GM12878 (cell line): ENCODE results near the gene FDPS. TPM values are rescaled to one million over a fixed set of nuclear protein-coding genes. Genes with fewer than 3 reads are reported as not detected.

ENCODE experiments used
- ATAC-seq: fragments of 200-7000 bp; cut with Tn5 transposase; 3 replicates; pipeline ENCODE4 v1.9.1; 2020; ENCODE audit warnings: mild to moderate bottlenecking, moderate library complexity
- BruUV-seq: library from RNA; stranded (reverse); fragments of 400-500 nt; replicated peaks from 2 replicates; lab custom pipeline; 2021; lab: Mats Ljungman, UMichigan
- CTCF ChIA-PET: fragments of 300-600 bp; sonication (Branson Sonifier 250); formaldehyde crosslinking; extraction: SDS; loops from one replicate; lab custom pipeline; 2021; ENCODE audit warnings: inconsistent platforms; lab: Yijun Ruan, JAX
- POLR2A ChIA-PET: fragments of 350-600 bp; formaldehyde crosslinking; extraction: SDS; loops from one replicate; lab custom pipeline; 2021; ENCODE audit warnings: inconsistent platforms; lab: Charles Lee
- RAD21 ChIA-PET: fragments of 300-600 bp; sonication (Branson Sonifier 250); formaldehyde crosslinking; loops from one replicate; lab custom pipeline; 2023; ENCODE audit warnings: antibody characterized with exemption; ENCODE audit not compliant: unreplicated experiment; lab: Charles Lee
- SMC1A ChIA-PET: fragments of 300-600 bp; sonication (Branson Sonifier 250); formaldehyde crosslinking; loops from one replicate; lab custom pipeline; 2023; ENCODE audit not compliant: unreplicated experiment, uncharacterized antibody; lab: Charles Lee
- DNase-seq: peaks from one replicate; pipeline ENCODE4 v3.0.0-alpha.2; 2011; ENCODE audit warnings: low read depth, low spot score
- FAIRE-seq: peaks from 3 replicates; lab custom pipeline; 2011; peaks lifted over from hg19 to GRCh38; lab: Jason Lieb, UNC
- H2AFZ ChIP-seq: 2 replicates; pipeline ENCODE4 v1.6.0; 2011; ENCODE audit warnings: low read depth, low read length, control low read depth; ENCODE audit not compliant: control insufficient read depth
- H3K27ac ChIP-seq: 2 replicates; pipeline ENCODE4 v1.5.1; 2011; ENCODE audit warnings: control low read depth; ENCODE audit not compliant: control insufficient read depth, insufficient read depth
- H3K27me3 ChIP-seq, 2 experiments: replicated peaks in 1 of 2; 2 replicates each; pipeline versions ENCODE4 v1.6.0 to v1.6.1; 2011; ENCODE audit warnings: low read length in 1 of 2; ENCODE audit not compliant: control insufficient read depth in 2 of 2, insufficient read depth in 2 of 2
- H3K36me3 ChIP-seq, 2 experiments: 2 replicates each; pipeline ENCODE4 v1.5.1; 2011; ENCODE audit warnings: low read length in 1 of 2; ENCODE audit not compliant: control insufficient read depth in 2 of 2, insufficient read depth in 2 of 2
- H3K4me1 ChIP-seq: 2 replicates; pipeline ENCODE4 v1.6.1; 2011; ENCODE audit warnings: mild to moderate bottlenecking, low read length, moderate library complexity, mixed read lengths; ENCODE audit not compliant: control insufficient read depth, insufficient read depth
- H3K4me2 ChIP-seq: 2 replicates; pipeline ENCODE4 v1.6.0; 2011; ENCODE audit warnings: control low read depth; ENCODE audit not compliant: control insufficient read depth, insufficient read depth
- H3K4me3 ChIP-seq: fragments of 200-600 bp; sonication (generic); 2 replicates; pipeline ENCODE4 v1.5.1; 2016
- H3K79me2 ChIP-seq: 2 replicates; pipeline ENCODE4 v1.6.0; 2011; ENCODE audit warnings: low read length; ENCODE audit not compliant: control insufficient read depth, insufficient read depth
- H3K9ac ChIP-seq: 2 replicates; pipeline ENCODE4 v1.8.0; 2011; ENCODE audit warnings: low read length, control low read depth, mixed read lengths; ENCODE audit not compliant: control insufficient read depth, insufficient read depth
- H3K9me3 ChIP-seq: replicated peaks from 3 replicates; pipeline ENCODE4 v1.5.1; 2011; ENCODE audit warnings: mild to moderate bottlenecking, low read length; ENCODE audit not compliant: control insufficient read depth, insufficient read depth
- H4K20me1 ChIP-seq: 2 replicates; pipeline ENCODE4 v1.6.0; 2011; ENCODE audit not compliant: control insufficient read depth, insufficient read depth
- BHLHE40 ChIP-seq, 2 experiments: fragments of 450-650 bp in 1 of 2; IDR thresholded peaks; 2 replicates each; pipeline ENCODE4 v1.6.1; 2011 to 2017; ENCODE audit warnings: low read depth in 2 of 2, borderline replicate concordance in 1 of 2, improper control_type of control experiment in 1 of 2, low read length in 1 of 2, mild to moderate bottlenecking in 1 of 2
- BRCA1 ChIP-seq: IDR thresholded peaks from 2 replicates; pipeline ENCODE4 v1.6.1; 2011; ENCODE audit warnings: low read depth, low read length, improper control_type of control experiment
- CBX3 ChIP-seq: fragments of 200-600 bp; sonication (generic); IDR thresholded peaks from 2 replicates; pipeline ENCODE4 v1.6.1; 2016; ENCODE audit warnings: low read depth, borderline replicate concordance
- CUX1 ChIP-seq: IDR thresholded peaks from 2 replicates; pipeline ENCODE4 v1.6.1; 2012; ENCODE audit warnings: improper control_type of control experiment, low read depth, low read length; ENCODE audit not compliant: insufficient replicate concordance
- EP300 ChIP-seq, 2 experiments: fragments of 150-350 bp in 1 of 2; IDR thresholded peaks; 2 replicates each; pipeline ENCODE4 v1.6.1; 2011 to 2012; ENCODE audit warnings: low read depth in 2 of 2, low read length in 2 of 2, borderline replicate concordance in 1 of 2, improper control_type of control experiment in 1 of 2, inconsistent platforms in 1 of 2; ENCODE audit not compliant: control insufficient read depth in 1 of 2
- IKZF2 ChIP-seq, 2 experiments: fragments of 450-650 bp; IDR thresholded peaks; 2 replicates each; pipeline ENCODE4 v1.6.1; 2017; ENCODE audit warnings: mild to moderate bottlenecking in 2 of 2, moderate library complexity in 2 of 2
- MTA2 ChIP-seq: fragments of 450-650 bp; IDR thresholded peaks from 2 replicates; pipeline ENCODE4 v1.6.1; 2016; ENCODE audit warnings: low read depth, mild to moderate bottlenecking, moderate library complexity
- MYC ChIP-seq: IDR thresholded peaks from 2 replicates; pipeline ENCODE4 v1.6.1; 2011; ENCODE audit warnings: mild to moderate bottlenecking, low read length, moderate library complexity, inconsistent platforms; ENCODE audit not compliant: insufficient read depth, insufficient replicate concordance, insufficient read length, severe bottlenecking
- PAX5 ChIP-seq: IDR thresholded peaks from 2 replicates; pipeline ENCODE4 v1.6.1; 2011; ENCODE audit warnings: low read depth, low read length, borderline replicate concordance
- SMC3 ChIP-seq: IDR thresholded peaks from 2 replicates; pipeline ENCODE4 v1.6.1; 2011; ENCODE audit warnings: low read length, improper control_type of control experiment, borderline replicate concordance
- STAT3 ChIP-seq: IDR thresholded peaks from 2 replicates; pipeline ENCODE4 v1.6.1; 2011; ENCODE audit warnings: low read depth, low read length, improper control_type of control experiment
- SUZ12 ChIP-seq: fragments of 200-600 bp; sonication (generic); IDR thresholded peaks from one replicate; pipeline ENCODE4 v1.6.1; 2018; ENCODE audit warnings: antibody characterized with exemption, mild to moderate bottlenecking; ENCODE audit not compliant: unreplicated experiment
- TAF1 ChIP-seq: IDR thresholded peaks from 2 replicates; pipeline ENCODE4 v1.6.1; 2011; ENCODE audit warnings: mild to moderate bottlenecking, low read depth, low read length, borderline replicate concordance
- WRNIP1 ChIP-seq: IDR thresholded peaks from 2 replicates; pipeline ENCODE4 v1.6.1; 2011; ENCODE audit warnings: low read depth, low read length, improper control_type of control experiment, borderline replicate concordance
- ZBTB11 ChIP-seq: fragments of 450-650 bp; formaldehyde crosslinking; IDR thresholded peaks from 2 replicates; pipeline ENCODE4 v1.5.0; 2022; ENCODE audit warnings: mild to moderate bottlenecking, missing genetic modification characterization
- WGBS: methylation state at CpG from one replicate; pipeline ENCODE4 v1.1.6; 2016; ENCODE audit warnings: low lambda C conversion rate; ENCODE audit not compliant: insufficient replicate concordance, insufficient coverage; ENCODE audit errors: missing lambda C conversion rate; 5-methylcytosine and 5-hydroxymethylcytosine counted together
- in situ Hi-C: fragments of 300-500 bp; cut with MboI; formaldehyde crosslinking; loops from 9 replicates; pipeline ENCODE4 v1.14.3; 2018; ENCODE audit warnings: mixed read lengths
- intact Hi-C: fragments of 100-400 bp; cut with micrococcal nuclease; formaldehyde crosslinking; loops from one replicate; pipeline ENCODE4 v1.14.2; 2022; ENCODE audit not compliant: unreplicated experiment
- polyA plus RNA-seq, 11 experiments: library from polyadenylated mRNA; depleted of rRNA in 4 of 11; unstranded in 6 of 11; stranded (reverse) in 5 of 11; fragments of >200 nt; fragmentation: Nextera tagmentation in 4 of 11; fragmentation: Illumina TruSeq in 1 of 11; extraction: Ambion mirVana in 4 of 11; extraction: Trizol in 1 of 11; gene quantifications; 1 replicate in 1 of 11; 2 replicates in 10 of 11; pipeline versions ENCODE4 v1.2.1 to v1.2.3, GENCODE V29; 2011 to 2016; ENCODE audit warnings: inconsistent platforms in 2 of 11, missing spikeins in 2 of 11, low read depth in 1 of 11
- total RNA-seq, 4 experiments: library from RNA; depleted of rRNA in 3 of 4; stranded (reverse); fragments of >200 nt in 3 of 4; fragmentation: Illumina TruSeq in 1 of 4; extraction: Trizol in 1 of 4; gene quantifications; 2 replicates each; pipeline versions ENCODE4 v1.2.1 to v1.2.3, GENCODE V29; 2013 to 2021

Gene FDPS
- total and polyA plus RNA-seq, 10 of the 15 experiments (the other 5 are each of a cell fraction or from before 2014, with no cell fraction given), result 405 to 1,156 (median 487) TPM

GRCh38 chr1:155293086-155293749, 15.4 kb upstream of the FDPS start:
- intact Hi-C loops, result no loop called here
- Histone ChIP-seq H3K4me2 (no peak overlapping the region), H3K4me1 (peaks cover 3% of the 10 kb centered on the region; the same call in 1 of the 2 replicates), H2AFZ (no peak overlapping the region), H4K20me1 (no peaks in the 10 kb centered on the region), H3K27me3 (no peaks in the 10 kb centered on the region; a peak in 1 of 4 replicates), H3K9me3 (no peaks in the 10 kb centered on the region), H3K27ac (no peak overlapping the region), H3K36me3 (no peaks in the 10 kb centered on the region), H3K9ac (no peak overlapping the region), H3K79me2 (no peaks in the 10 kb centered on the region), H3K4me3 (no peak overlapping the region)
- in situ Hi-C loops, result no loop called here
- ChIA-PET SMC1A (no interaction called here), POLR2A (no interaction called here), RAD21 (interaction anchor here (0.6 to 1.0 kb wide), 2 partner anchors 13 to 54 kb away, joined by 3 read pairs; no protein-coding TSS in a partner anchor), CTCF (interaction anchor here (1.7 kb wide), 1 partner anchor 15 kb away, joined by 6 read pairs; no protein-coding TSS in a partner anchor)
- TF ChIP-seq IKZF2 (IDR thresholded peaks at IDR 0.05) (no peak), EP300 (IDR thresholded peaks at IDR 0.05; ENCODE audit: borderline replicate concordance in 1 of 2, control insufficient read depth in 1 of 2, low read depth in 2 of 2, low read length in 2 of 2) (no peak), SMC3 (no peak), SUZ12 (no peak), PAX5 (no peak), CUX1 (no peak), TAF1 (no peak), WRNIP1 (no peak), MYC (no peak), BHLHE40 (IDR thresholded peaks at IDR 0.05; ENCODE audit: borderline replicate concordance in 1 of 2, low read depth in 2 of 2, low read length in 1 of 2) (no peak), STAT3 (no peak), ZBTB11 (CRISPR knock-in tag) (no peak), CBX3 (no peak), BRCA1 (no peak), MTA2 (no peak)
- DNase-seq (no peak), ATAC-seq (no peak), FAIRE-seq (no peak)
- BruUV-seq, result no TSS peak
- 65% methylated on average over 17 of the region's 17 CpGs for WGBS
